Subcutaneous abdominal adipose tissue (tissue), 5 donors: ENCODE results near the gene PSD4.

ENCODE experiments used
- H3K27ac ChIP-seq: one replicate; pipeline ENCODE4 v1.7.0; 2013; ENCODE audit warnings: low read depth, mild to moderate bottlenecking, inconsistent platforms, low read length, moderate library complexity
- H3K27me3 ChIP-seq, 5 donors: one replicate each; pipeline ENCODE4 v1.7.0; 2013; ENCODE audit warnings: low read length in 5 of 5, inconsistent platforms in 1 of 5; ENCODE audit not compliant: control insufficient read depth in 5 of 5, insufficient read depth in 4 of 5
- H3K36me3 ChIP-seq, 5 donors: one replicate each; pipeline ENCODE4 v1.7.0; 2013; ENCODE audit warnings: low read length in 5 of 5; ENCODE audit not compliant: control insufficient read depth in 5 of 5, insufficient read depth in 5 of 5
- H3K4me1 ChIP-seq, 5 donors: one replicate each; pipeline ENCODE4 v1.7.0; 2013; ENCODE audit warnings: low read length in 5 of 5, mild to moderate bottlenecking in 3 of 5, moderate library complexity in 1 of 5; ENCODE audit not compliant: control insufficient read depth in 5 of 5, insufficient read depth in 5 of 5
- H3K4me3 ChIP-seq, 5 donors: one replicate each; pipeline ENCODE4 v1.7.0; 2013; ENCODE audit warnings: low read length in 5 of 5, low read depth in 1 of 5
- H3K9ac ChIP-seq, 5 donors: one replicate each; pipeline ENCODE4 v1.7.0; 2013; ENCODE audit warnings: low read length in 5 of 5, mild to moderate bottlenecking in 4 of 5, moderate library complexity in 3 of 5
- H3K9me3 ChIP-seq, 5 donors: one replicate each; pipeline ENCODE4 v1.7.0; 2013; ENCODE audit warnings: low read length in 5 of 5; ENCODE audit not compliant: control insufficient read depth in 5 of 5
- donor health status: healthy.
- donor health status: healthy.
- donor health status: healthy.
- donor health status: healthy.
- donor health status: healthy.

Gene PSD4

DNA sequence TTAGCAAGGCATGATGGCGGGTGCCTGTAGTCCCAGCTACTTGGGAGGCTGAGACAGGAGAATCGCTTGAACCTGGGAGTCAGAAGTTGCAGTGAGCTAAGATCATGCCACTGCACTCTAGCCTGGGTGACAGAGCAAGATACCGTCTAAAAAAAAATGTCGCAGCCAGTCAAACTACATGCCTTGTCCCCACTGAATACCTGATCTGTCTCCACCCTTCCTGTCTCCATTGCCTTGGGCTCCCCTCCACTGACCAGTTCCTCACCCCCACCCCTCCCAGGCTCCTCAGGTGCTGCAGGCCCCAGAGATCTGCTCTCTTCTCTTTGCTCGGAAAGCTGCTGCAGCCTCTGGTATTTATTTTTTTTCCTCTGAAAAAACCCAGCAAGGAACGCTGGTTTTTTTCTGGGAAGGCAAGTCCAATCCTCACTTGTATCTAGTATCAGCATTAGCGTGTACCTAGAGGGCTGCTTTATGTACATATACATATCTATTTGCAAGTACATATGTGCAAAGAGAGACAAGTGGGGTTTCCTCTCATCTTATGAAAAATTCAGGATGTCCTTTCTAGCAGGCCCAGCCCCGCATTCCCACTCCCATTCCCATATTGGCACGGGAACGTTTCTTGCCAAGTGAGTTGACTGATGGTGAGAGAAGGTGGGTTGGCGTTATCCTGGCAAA lies 4.4 kb downstream of the PSD4 start:
- H3K4me1 ChIP-seq: peaks cover 0 to 18% (median 8%) of the 10 kb centered on the region in 5 donors

DNA sequence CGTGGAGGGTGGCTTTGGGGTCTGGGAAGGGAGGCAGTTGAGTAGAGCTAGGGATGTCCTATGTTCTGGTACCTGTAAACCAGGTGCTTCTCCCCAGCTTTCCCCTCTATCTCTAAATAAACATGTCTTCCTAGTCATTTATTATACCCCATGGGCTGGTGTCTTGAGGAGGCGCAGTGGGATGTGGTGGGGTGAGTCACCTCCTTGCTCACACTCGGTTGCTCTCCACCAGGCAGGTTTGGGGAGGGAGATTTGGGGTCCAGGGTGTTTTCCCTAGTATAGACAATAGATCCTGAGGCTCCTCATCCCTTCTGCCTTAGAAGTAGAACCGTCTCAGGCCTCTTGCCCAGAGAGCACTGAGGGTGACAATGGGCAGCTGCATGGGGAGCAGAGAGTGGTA lies 5.1 kb downstream of the PSD4 start:
- H3K9ac ChIP-seq: no peak overlapping the region
- no peak overlapping the region for H3K27ac ChIP-seq
- peaks cover 0 to 18% (median 9%) of the 10 kb centered on the region in 5 donors for H3K4me1 ChIP-seq

More for the DNA sequence above, 4.4 kb downstream of the PSD4 start:
- H3K27me3 ChIP-seq: no peaks in the 10 kb centered on the region
- H3K9ac ChIP-seq: no peak overlapping the region
- H3K9me3 ChIP-seq: no peaks in the 10 kb centered on the region
- H3K4me3 ChIP-seq: no peak overlapping the region
- H3K27ac ChIP-seq: no peak overlapping the region
- no peaks in the 10 kb centered on the region for H3K36me3 ChIP-seq

DNA sequence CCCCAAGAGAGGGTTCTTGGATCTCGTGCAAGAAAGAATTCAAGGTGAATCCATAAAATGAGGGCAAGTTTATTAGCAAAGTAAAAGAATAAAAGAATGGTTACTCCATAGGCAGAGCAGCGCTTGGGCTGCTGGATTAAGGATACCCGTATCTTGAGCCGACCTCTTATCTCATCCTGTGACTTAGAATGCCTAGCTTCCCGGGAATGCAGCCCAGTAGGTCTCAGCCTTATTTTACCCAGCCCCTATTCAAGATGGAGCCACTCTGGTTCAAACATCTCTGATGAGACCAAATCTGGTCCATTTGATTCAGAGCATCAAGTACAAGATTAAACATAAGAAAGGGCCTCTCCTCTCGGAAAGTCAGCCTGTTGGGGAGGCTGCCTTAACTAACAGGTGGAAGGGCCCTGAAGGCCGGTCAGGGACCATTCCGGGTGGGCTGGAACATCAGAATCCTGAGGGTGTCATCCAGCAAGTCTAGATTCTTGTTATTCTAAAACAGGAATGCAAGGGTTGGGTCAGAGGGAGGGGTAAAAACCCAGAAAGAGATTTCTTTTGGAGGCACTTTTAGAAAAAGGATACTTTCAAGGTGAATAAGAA lies 5.8 kb downstream of the PSD4 start:
- Histone ChIP-seq H3K4me3 (no peak overlapping the region), H3K9me3 (no peaks in the 10 kb centered on the region), H3K4me1 (peaks cover 0 to 18% (median 11%) of the 10 kb centered on the region in 5 donors), H3K27ac (no peak overlapping the region), H3K27me3 (no peaks in the 10 kb centered on the region), H3K9ac (no peak overlapping the region), H3K36me3 (no peaks in the 10 kb centered on the region)

More for the DNA sequence above, 5.1 kb downstream of the PSD4 start:
- Histone ChIP-seq H3K4me3 (no peak overlapping the region), H3K36me3 (no peaks in the 10 kb centered on the region), H3K27me3 (no peaks in the 10 kb centered on the region), H3K9me3 (no peaks in the 10 kb centered on the region)

DNA sequence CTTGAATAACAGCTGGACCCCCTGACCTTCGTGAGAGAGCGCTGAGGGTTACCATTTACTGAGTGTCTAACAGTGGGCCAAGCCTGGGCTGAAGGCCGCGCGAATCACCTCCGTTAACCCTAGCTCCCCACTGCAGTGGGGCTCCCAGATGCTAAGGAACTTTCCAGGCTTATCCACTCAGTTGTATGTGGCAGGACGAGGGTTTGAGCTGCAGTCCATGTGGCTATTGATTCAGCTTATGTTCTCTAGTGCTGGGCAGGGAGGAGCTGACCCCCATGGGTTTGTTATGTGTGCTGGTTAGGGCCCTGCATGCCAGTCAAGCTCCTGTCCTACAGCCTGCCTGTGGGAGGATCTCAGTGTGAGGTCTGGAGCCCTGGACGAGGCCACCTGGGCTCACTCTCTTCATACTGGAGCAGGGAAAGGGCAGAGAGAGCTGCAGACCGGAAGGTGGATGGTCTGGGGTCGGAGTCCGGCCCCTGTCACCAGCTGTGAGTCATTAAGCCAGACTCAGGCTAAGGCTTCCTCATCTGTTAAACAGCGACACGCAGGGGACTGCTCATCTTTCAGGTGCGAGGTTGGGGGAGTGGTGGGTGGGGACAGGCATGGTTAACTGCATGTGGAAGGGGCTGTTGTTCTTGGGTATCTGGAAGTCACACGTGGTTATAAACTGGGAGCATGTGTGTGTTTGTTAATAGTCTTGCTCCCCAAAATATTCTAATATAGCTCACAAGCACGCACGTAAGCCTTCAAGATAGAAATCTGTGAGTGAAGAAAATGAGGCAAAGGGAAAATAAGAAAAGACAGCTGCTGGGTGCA lies 6.6 kb downstream of the PSD4 start:
- peaks cover 0 to 20% (median 11%) of the 10 kb centered on the region in 5 donors for H3K4me1 ChIP-seq

DNA sequence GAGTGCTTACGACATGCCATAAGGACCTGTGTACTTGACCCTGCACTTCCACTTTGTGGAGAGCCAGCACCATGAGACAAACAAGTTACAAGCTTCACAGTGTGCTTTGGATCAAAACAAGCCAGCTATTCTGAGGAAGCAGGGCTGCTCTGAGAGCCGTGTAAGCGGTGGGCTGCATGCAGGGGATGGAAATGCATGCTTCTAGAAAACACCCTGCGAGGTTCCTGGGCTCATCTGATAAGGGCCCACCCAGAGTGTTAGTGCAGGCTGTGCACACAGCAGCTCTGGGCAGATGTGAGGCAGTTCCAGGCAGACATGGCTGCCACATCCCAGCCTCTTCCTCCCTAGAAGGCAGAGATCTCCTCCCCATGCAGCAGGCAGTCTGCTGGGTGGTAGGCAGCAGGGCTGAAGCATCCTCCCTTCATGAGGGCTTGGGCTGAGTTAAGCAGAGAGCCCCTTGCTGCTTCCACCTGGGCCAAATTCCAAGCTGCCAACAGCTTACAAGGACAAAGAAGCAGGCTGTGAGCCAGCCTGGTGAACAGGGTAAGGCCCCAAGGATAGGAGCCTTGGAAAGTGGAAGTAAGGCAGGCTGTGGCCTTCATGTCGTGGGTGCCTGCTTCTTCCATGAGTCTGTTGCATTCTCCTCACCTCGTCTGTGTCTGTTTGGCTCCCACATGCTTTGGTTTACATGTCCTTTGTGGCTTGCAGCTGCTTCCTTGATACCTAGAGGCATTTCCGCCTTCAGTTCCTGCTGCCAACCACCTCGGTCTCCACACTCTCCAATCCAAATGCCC lies 7.7 kb downstream of the PSD4 start:
- H3K9ac ChIP-seq: peak overlapping the region in 1 of 5 donors; percentile 26
- H3K27ac ChIP-seq: no peak overlapping the region
- no peaks in the 10 kb centered on the region for H3K36me3 ChIP-seq

More for the DNA sequence above, 6.6 kb downstream of the PSD4 start:
- no peaks in the 10 kb centered on the region for H3K9me3 ChIP-seq
- no peaks in the 10 kb centered on the region for H3K27me3 ChIP-seq
- no peak overlapping the region for H3K9ac ChIP-seq
- no peak overlapping the region for H3K4me3 ChIP-seq
- H3K27ac ChIP-seq: no peak overlapping the region
- no peaks in the 10 kb centered on the region for H3K36me3 ChIP-seq

DNA sequence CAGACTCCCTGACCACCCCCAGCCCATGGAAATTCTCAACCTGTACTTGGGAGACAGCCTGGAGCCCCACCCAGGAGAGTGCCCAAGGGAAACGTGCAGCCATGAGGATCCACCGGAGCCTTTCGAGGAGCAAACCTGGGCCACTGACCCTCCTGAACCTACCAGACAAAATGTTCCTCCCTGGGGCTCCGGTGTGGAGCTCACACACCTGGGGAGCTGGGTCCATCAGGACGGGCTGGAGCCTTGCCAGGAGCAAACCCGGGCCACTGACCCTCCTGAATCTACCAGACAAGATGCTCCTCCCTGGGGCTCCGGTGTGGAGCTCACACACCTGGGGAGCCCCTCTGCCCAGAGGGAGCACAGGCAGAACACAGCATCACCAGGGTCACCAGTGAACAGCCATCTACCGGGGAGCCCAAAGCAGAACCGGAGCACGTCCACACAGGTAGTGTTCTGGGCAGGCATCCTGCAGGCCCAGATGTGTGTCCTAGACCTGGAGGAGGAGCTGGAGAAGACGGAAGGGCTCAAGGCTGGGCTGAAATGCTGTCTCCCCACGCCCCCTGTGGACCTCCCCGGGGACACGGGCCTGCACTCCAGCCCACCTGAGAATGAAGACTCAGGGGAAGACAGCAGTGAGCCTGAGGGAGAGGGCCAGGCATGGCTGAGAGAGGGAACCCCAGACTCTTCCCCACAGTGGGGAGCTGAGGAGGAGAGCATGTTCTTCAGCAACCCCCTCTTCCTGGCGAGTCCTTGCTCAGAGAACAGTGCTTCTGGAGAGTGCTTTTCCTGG lies 8.9 kb downstream of the PSD4 start:
- H3K36me3 ChIP-seq: no peaks in the 10 kb centered on the region
- no peaks in the 10 kb centered on the region for H3K9me3 ChIP-seq
- H3K27me3 ChIP-seq: no peaks in the 10 kb centered on the region
- no peak overlapping the region for H3K27ac ChIP-seq
- peaks cover 3 to 21% (median 16%) of the 10 kb centered on the region in 5 donors for H3K4me1 ChIP-seq
- no peak overlapping the region for H3K9ac ChIP-seq
- no peak overlapping the region for H3K4me3 ChIP-seq

More for the DNA sequence above, 7.7 kb downstream of the PSD4 start:
- Histone ChIP-seq H3K4me3 (no peak overlapping the region), H3K27me3 (no peaks in the 10 kb centered on the region), H3K9me3 (no peaks in the 10 kb centered on the region), H3K4me1 (peaks cover 3 to 21% (median 16%) of the 10 kb centered on the region in 5 donors)

DNA sequence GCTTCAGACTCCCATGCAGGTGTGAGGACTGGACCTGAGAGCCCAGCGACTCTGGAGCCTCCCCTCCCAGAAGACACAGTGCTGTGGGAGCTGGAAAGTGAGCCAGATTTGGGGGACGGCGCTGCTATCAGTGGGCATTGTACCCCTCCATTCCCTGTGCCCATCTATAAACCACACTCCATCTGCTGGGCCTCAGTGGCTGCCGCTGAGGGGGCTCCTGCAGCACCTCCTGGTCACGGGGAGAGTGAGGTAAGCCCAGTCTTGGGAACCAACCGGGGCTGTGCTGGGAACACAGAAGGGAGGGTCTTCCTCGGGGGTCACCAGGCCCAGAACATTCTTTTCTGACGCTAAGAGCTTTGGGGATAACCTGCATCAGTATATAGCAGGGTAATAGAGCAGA lies 9.5 kb downstream of the PSD4 start:
- peaks cover 3 to 21% (median 16%) of the 10 kb centered on the region in 5 donors for H3K4me1 ChIP-seq
- H3K36me3 ChIP-seq: no peaks in the 10 kb centered on the region
- H3K9me3 ChIP-seq: no peaks in the 10 kb centered on the region
- no peak overlapping the region for H3K9ac ChIP-seq
- no peaks in the 10 kb centered on the region for H3K27me3 ChIP-seq
- no peak overlapping the region for H3K27ac ChIP-seq
- no peak overlapping the region for H3K4me3 ChIP-seq

DNA sequence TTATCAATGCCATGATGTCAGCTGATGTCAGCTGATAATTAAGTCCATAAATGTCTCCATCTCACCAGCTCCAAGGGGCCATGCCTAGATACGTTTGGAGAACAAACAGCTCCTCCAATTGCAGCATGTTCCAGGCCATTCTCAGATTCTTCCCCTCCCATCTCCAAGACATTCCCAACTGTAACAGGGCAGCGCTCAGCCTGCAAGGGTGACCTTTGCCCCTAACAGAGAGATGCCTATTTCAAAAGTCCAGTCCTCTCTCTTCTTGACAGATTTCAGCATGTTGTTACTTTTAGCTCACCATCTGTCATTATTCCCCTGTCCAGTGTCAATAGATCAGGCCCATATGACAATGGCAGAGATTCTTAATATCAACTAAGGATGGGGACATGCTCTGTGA lies 9.9 kb downstream of the PSD4 start:
- Histone ChIP-seq H3K9me3 (no peaks in the 10 kb centered on the region), H3K36me3 (no peaks in the 10 kb centered on the region), H3K4me1 (peaks cover 3 to 21% (median 16%) of the 10 kb centered on the region in 5 donors), H3K27ac (no peak overlapping the region), H3K4me3 (no peak overlapping the region), H3K27me3 (no peaks in the 10 kb centered on the region), H3K9ac (no peak overlapping the region)

DNA sequence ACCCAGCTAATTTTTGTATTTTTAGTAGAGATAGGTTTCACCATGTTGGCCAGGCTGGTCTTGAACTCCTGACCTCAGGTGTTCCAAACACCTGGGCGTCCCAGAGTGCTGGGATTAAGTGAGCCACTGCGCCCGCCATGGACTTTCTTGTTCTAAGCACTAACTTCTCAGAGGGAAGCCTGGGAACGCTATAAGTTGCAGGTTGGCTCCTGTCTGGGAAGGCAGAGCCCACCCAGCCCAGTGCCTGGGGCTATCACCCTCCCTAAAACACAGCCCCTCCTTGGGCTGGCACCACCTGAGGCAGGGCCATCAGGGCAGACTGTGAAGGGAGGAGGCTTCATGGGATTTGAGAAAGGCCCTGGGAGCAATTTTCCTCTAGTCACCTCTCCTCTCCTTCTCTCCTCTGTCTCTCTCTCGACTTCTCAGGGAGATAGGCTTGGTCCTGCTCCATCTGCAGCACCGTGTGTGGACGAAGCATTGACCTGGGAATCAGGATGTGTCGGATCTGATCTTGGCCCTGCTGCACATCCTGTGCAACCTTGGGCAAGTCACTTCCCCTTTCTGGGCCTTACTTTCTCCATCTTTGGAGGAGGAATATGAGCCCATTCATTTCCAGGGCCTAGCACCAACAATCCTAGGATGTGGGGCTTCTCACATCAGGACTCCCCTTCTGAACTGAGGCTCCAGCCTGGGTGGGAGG lies 10.9 kb downstream of the PSD4 start:
- no peaks in the 10 kb centered on the region for H3K36me3 ChIP-seq
- H3K27me3 ChIP-seq: no peaks in the 10 kb centered on the region
- peaks cover 3 to 21% (median 16%) of the 10 kb centered on the region in 5 donors for H3K4me1 ChIP-seq
- no peak overlapping the region for H3K9ac ChIP-seq
- no peak overlapping the region for H3K27ac ChIP-seq
- no peak overlapping the region for H3K4me3 ChIP-seq
- H3K9me3 ChIP-seq: no peaks in the 10 kb centered on the region
